ENCODE data around the gene DMRTC2. TPM values are rescaled to one million over a fixed set of nuclear protein-coding genes. Genes with fewer than 3 reads are reported as not detected.

Gene DMRTC2
- total RNA-seq, 4 donors from 2014 or later: not detected

DNA sequence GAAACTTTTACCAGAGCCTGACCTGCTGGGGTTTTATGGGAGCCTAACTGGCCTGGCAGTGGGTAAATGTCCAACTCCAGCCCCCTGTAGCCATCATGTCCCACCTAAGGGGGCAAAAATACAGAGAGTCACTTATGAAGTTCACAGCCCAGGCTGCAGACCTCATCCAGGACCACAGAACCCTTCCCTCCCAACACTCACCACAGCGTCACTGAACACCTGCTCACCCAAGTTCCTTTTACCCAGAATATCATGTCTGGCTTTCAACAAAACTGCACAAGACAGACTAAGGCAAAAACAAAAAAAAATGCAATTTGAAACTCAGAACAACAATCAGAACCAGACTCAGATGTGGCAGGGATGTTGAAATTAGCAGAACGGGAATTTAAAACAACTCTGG, 42.1 kb upstream of the DMRTC2 start:
- intact Hi-C loops (cut with DNase I; ENCODE audit: low total_unique reads): no loop called here
- H3K4me3 ChIP-seq (ENCODE audit: low read depth, poor library complexity, severe bottlenecking): no peak overlapping the region
- 72 to 84% methylated on average over 2 of the region's 2 CpGs for WGBS, 2 donors

DNA sequence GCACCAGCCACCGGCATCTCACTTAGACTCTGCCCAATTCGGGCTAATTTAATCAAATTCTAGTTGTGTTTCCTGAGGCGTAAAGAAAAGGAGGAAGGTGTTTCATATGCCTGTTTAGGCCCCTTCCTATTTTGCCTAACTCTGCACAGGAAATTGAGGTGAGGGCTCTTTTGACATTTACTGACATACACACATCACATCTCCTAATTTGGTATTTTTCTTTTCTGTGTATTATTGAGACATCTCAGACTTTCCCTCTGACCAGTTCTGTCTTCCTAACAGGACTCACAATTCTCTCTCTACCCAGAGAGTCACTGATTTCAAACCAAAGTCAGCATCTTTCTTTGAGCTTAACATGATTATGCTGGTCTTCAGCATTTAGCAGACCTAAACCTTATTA, 40.5 kb upstream of the DMRTC2 start:
- WGBS, 2 donors: 79 to 90% methylated on average over 3 of the region's 3 CpGs
- TF ChIP-seq POLR2A (IDR thresholded peaks at IDR 0.05): no peak
- TF ChIP-seq, protein P1, sequence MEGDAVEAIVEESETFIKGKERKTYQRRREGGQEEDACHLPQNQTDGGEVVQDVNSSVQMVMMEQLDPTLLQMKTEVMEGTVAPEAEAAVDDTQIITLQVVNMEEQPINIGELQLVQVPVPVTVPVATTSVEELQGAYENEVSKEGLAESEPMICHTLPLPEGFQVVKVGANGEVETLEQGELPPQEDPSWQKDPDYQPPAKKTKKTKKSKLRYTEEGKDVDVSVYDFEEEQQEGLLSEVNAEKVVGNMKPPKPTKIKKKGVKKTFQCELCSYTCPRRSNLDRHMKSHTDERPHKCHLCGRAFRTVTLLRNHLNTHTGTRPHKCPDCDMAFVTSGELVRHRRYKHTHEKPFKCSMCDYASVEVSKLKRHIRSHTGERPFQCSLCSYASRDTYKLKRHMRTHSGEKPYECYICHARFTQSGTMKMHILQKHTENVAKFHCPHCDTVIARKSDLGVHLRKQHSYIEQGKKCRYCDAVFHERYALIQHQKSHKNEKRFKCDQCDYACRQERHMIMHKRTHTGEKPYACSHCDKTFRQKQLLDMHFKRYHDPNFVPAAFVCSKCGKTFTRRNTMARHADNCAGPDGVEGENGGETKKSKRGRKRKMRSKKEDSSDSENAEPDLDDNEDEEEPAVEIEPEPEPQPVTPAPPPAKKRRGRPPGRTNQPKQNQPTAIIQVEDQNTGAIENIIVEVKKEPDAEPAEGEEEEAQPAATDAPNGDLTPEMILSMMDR (IDR thresholded peaks at IDR 0.05): no peak
- intact Hi-C loops (cut with DNase I; ENCODE audit: low total_unique reads): no loop called here
- no peak for DNase-seq (ENCODE audit: low spot score in 2 of 2)
- H3K4me3 ChIP-seq (ENCODE audit: low read depth, poor library complexity, severe bottlenecking): no peak overlapping the region

More for the DNA sequence above, 42.1 kb upstream of the DMRTC2 start:
- no peak for DNase-seq (ENCODE audit: low spot score in 2 of 2)
- TF ChIP-seq, protein P1 (IDR thresholded peaks at IDR 0.05): no peak
- no peak for TF ChIP-seq POLR2A (IDR thresholded peaks at IDR 0.05)

DNA sequence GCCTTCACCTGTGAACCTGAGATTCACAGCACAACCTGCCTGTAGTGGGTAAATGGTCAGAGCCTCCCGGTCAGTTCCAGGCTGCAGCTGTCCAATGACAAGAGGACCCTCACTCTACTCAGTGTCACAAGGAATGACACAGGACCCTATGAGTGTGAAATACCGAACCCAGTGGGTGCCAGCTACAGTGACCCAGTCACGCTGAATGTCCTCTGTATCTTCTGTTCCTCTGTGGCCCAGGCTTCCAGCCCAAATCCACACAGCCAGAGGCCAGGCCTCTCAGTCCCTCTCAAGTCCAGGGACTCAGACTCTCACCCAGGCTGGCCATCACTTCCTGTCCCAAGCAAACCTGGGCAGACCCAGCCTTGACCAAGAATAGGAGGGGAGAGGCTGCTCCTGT, 37.7 kb upstream of the DMRTC2 start:
- no peak for TF ChIP-seq POLR2A (IDR thresholded peaks at IDR 0.05)
- TF ChIP-seq, protein P1 (IDR thresholded peaks at IDR 0.05): no peak
- 82 to 85% methylated on average over 3 of the region's 3 CpGs for WGBS, 2 donors
- no peak for DNase-seq (ENCODE audit: low spot score in 2 of 2)
- no peak overlapping the region for H3K4me3 ChIP-seq (ENCODE audit: low read depth, poor library complexity, severe bottlenecking)
- intact Hi-C loops (cut with DNase I; ENCODE audit: low total_unique reads): no loop called here

DNA sequence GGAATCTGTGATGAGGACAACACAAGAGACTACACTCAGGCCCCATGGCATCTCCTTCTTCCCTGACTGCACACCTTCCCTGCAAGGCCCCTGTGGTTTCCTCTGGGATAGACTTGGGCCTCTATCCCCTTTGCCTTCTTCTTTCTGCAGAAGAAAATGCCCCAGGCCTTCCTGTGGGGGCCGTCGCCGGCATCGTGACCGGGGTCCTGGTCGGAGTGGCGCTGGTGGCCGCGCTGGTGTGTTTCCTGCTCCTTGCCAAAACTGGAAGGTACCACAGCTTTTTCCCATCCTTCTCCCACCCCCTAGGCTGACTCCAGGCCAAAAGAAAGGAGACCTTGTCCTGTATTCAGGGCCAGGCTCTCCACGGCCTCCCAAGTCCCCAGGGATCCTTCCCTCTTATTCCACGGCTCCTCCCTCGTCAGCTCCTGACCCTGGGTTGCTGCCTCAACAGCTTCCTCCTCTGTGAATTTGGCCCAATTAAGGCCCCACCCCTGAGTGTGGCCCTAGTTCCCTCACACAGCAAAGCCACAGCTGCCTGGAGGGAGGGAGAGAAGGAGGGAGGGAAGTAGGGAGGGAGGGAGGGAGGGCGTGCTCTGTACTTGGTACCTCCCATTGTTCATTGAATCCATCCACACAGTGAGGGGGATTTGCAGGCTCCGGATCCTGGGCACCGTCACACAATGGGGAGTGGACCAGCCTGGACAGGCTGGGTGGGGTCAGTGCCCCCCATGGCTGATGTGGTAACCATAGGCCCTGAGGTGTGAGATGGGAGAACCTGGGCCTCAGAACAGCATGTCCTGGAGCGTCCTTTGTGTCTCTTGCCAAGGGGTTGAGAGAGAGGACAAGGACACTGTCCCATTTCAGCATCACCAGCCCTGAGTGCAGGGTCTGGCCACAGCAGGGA, 35.9 kb upstream of the DMRTC2 start:
- no peak overlapping the region for H3K4me3 ChIP-seq (ENCODE audit: low read depth, poor library complexity, severe bottlenecking)
- intact Hi-C loops (cut with DNase I; ENCODE audit: low total_unique reads): no loop called here
- 67 to 70% methylated on average over 16 of the region's 16 CpGs for WGBS, 2 donors
- DNase-seq (ENCODE audit: low spot score in 2 of 2): peak in 1 of 2 donors; percentile 26
- TF ChIP-seq, protein P1 (IDR thresholded peaks at IDR 0.05): no peak
- no peak for TF ChIP-seq POLR2A (IDR thresholded peaks at IDR 0.05)

DNA sequence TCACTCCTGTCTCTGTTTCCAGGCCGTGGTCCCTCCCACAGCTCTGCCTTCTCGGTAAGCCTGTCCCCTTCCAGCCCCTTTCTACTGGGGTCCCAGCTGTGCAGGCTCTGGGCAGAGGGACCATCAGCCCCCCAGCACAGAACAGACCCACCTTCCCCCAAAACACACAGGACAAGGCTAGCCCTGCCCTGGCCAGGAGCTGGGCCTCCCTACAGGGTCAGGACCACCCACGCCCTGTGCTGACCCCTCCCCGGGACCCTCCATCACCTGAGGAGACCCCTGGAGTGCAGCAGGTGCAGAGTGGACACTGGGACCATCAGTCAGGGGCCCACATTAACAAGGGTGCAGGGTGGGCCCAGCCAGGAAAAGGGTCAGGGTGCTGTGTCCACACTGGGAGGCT, 34.5 kb upstream of the DMRTC2 start:
- no peak for DNase-seq (ENCODE audit: low spot score in 2 of 2)
- H3K4me3 ChIP-seq (ENCODE audit: low read depth, poor library complexity, severe bottlenecking): no peak overlapping the region
- intact Hi-C loops (cut with DNase I; ENCODE audit: low total_unique reads): no loop called here
- WGBS, 2 donors: 62 to 66% methylated on average over 4 of the region's 4 CpGs
- no peak for TF ChIP-seq POLR2A (IDR thresholded peaks at IDR 0.05)
- TF ChIP-seq, protein P1 (IDR thresholded peaks at IDR 0.05): no peak
